ENCODE measurements around the gene CDO1.

Gene CDO1

GRCh38 chr5:115785381-115786065, 30.9 kb downstream of the CDO1 start:
- Histone ChIP-seq H3K4me1 (ENCODE audit: control insufficient read depth, insufficient read depth, low read length) (peaks cover 13% of the 10 kb centered on the region), H3K4me3 (ENCODE audit: low read length) (no peak overlapping the region), H3K27me3 (replicated peaks; ENCODE audit: control insufficient read depth, insufficient read depth, low read length) (no peaks in the 10 kb centered on the region), H3K36me3 (ENCODE audit: control insufficient read depth, insufficient read depth, low read length, severe bottlenecking) (no peaks in the 10 kb centered on the region), H3K9me3 (ENCODE audit: control insufficient read depth, low read length) (no peaks in the 10 kb centered on the region), H3K9ac (ENCODE audit: low read length) (no peak overlapping the region)
- no peak for DNase-seq (ENCODE audit: low read depth)

DNA sequence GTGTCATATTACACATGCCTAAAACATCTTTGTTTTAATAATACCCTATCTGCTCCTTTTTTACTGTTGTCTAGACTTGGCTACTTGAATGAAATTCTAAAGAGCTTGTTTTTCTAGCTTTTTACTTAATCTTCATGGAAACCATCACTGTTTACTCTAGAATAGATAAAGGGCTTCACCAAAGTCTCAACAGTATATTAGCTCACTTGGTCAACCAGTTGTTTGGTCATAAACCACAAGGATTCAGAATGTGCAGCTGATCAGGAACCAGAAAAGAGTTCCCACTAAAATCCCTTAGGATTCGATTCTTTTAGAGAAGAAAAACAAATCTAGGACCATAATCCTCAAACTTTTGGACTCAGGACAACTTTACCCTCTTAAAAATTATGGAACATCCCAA, 38.0 kb downstream of the CDO1 start:
- Histone ChIP-seq H3K4me1 (ENCODE audit: control insufficient read depth, insufficient read depth, low read length) (peaks cover 21% of the 10 kb centered on the region), H3K27me3 (replicated peaks; ENCODE audit: control insufficient read depth, insufficient read depth, low read length) (peaks cover 4% of the 10 kb centered on the region), H3K4me3 (ENCODE audit: low read length) (no peak overlapping the region), H3K36me3 (ENCODE audit: control insufficient read depth, insufficient read depth, low read length, severe bottlenecking) (no peaks in the 10 kb centered on the region), H3K9me3 (ENCODE audit: control insufficient read depth, low read length) (no peaks in the 10 kb centered on the region), H3K9ac (ENCODE audit: low read length) (no peak overlapping the region)
- peak; percentile 7 for DNase-seq (ENCODE audit: low read depth)

DNA sequence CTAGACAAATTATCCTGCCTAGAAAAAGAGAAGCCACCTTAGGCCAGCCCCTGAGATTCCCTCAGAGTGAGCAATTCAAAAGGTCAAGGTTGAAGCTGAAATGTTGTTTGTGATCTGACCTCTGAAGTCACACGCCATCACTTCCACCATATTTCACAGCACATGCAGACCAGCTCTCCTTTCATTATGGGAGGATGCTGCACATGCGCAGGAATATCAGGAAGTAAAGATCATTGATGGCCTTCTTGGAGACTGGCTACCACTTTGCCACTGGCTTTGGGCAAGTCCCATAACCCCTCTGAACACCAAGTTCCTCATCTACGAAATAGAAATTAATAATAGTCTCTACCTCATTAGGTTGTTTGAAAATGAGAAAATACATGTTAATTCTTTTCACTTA, 39.5 kb downstream of the CDO1 start:
- no peaks in the 10 kb centered on the region for H3K9me3 ChIP-seq (ENCODE audit: control insufficient read depth, low read length)
- DNase-seq (ENCODE audit: low read depth): no peak
- H3K4me1 ChIP-seq (ENCODE audit: control insufficient read depth, insufficient read depth, low read length): peaks cover 34% of the 10 kb centered on the region

DNA sequence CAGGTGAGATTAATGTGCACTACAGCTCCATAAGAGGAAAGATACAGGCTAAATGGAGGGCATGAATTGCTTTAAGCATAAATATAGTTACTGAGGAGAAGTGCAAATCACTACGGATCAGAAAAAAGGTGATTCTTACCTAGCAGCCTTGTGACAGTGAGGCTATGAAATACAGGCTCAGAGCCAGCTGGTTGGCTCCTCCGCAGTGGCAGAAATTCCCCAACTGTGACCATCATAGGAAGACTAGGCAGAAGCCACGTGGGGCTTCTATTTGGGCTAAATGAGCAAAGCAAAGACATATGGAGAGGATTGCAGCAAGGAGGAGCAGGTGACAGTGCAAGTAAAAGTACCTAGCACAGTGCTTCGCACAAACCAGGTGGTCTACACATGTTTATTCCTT, 40.5 kb downstream of the CDO1 start:
- H3K4me1 ChIP-seq (ENCODE audit: control insufficient read depth, insufficient read depth, low read length): peaks cover 38% of the 10 kb centered on the region
- no peak for DNase-seq (ENCODE audit: low read depth)
- no peak overlapping the region for H3K9ac ChIP-seq (ENCODE audit: low read length)
- H3K27me3 ChIP-seq (replicated peaks; ENCODE audit: control insufficient read depth, insufficient read depth, low read length): peaks cover 4% of the 10 kb centered on the region
- H3K36me3 ChIP-seq (ENCODE audit: control insufficient read depth, insufficient read depth, low read length, severe bottlenecking): no peaks in the 10 kb centered on the region
- no peak overlapping the region for H3K4me3 ChIP-seq (ENCODE audit: low read length)
- H3K9me3 ChIP-seq (ENCODE audit: control insufficient read depth, low read length): no peaks in the 10 kb centered on the region

More for the DNA sequence above, 39.5 kb downstream of the CDO1 start:
- Histone ChIP-seq H3K36me3 (ENCODE audit: control insufficient read depth, insufficient read depth, low read length, severe bottlenecking) (no peaks in the 10 kb centered on the region), H3K4me3 (ENCODE audit: low read length) (no peak overlapping the region), H3K27me3 (replicated peaks; ENCODE audit: control insufficient read depth, insufficient read depth, low read length) (peaks cover 4% of the 10 kb centered on the region), H3K9ac (ENCODE audit: low read length) (no peak overlapping the region)

DNA sequence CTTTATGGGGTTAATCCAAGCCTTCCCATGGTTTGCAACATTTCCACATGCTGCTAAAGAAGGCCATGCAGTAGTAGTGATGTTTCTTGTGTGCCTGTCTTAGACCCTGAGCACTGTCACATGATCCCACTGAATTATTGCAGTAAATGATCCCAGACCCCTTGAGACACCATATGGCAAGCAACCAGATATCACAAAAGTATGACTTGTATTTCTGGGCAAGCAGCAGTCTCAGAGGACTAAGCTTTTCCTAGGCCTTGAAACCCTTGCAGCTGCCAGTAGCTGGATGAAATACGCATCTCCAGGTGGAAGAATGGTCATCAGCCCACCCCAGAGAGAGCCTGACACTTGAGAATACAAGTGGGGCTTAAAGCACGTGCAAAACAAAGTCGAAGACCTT, 41.8 kb downstream of the CDO1 start:
- Histone ChIP-seq H3K4me3 (ENCODE audit: low read length) (no peak overlapping the region), H3K36me3 (ENCODE audit: control insufficient read depth, insufficient read depth, low read length, severe bottlenecking) (no peaks in the 10 kb centered on the region), H3K9me3 (ENCODE audit: control insufficient read depth, low read length) (no peaks in the 10 kb centered on the region), H3K4me1 (ENCODE audit: control insufficient read depth, insufficient read depth, low read length) (peaks cover 38% of the 10 kb centered on the region), H3K27me3 (replicated peaks; ENCODE audit: control insufficient read depth, insufficient read depth, low read length) (peaks cover 4% of the 10 kb centered on the region), H3K9ac (ENCODE audit: low read length) (no peak overlapping the region)
- DNase-seq (ENCODE audit: low read depth): peak; percentile 62

GRCh38 chr5:115772731-115773475, 43.6 kb downstream of the CDO1 start:
- Histone ChIP-seq H3K27me3 (replicated peaks; ENCODE audit: control insufficient read depth, insufficient read depth, low read length) (peaks cover 4% of the 10 kb centered on the region), H3K9ac (ENCODE audit: low read length) (no peak overlapping the region), H3K9me3 (ENCODE audit: control insufficient read depth, low read length) (no peaks in the 10 kb centered on the region), H3K36me3 (ENCODE audit: control insufficient read depth, insufficient read depth, low read length, severe bottlenecking) (no peaks in the 10 kb centered on the region), H3K4me3 (ENCODE audit: low read length) (no peak overlapping the region), H3K4me1 (ENCODE audit: control insufficient read depth, insufficient read depth, low read length) (peaks cover 38% of the 10 kb centered on the region)
- no peak for DNase-seq (ENCODE audit: low read depth)

- no peak for DNase-seq (ENCODE audit: low read depth)
- no peaks in the 10 kb centered on the region for H3K36me3 ChIP-seq (ENCODE audit: control insufficient read depth, insufficient read depth, low read length, severe bottlenecking)
- no peak overlapping the region for H3K9ac ChIP-seq (ENCODE audit: low read length)
- H3K4me3 ChIP-seq (ENCODE audit: low read length): no peak overlapping the region
- H3K9me3 ChIP-seq (ENCODE audit: control insufficient read depth, low read length): no peaks in the 10 kb centered on the region
- H3K4me1 ChIP-seq (ENCODE audit: control insufficient read depth, insufficient read depth, low read length): peaks cover 36% of the 10 kb centered on the region
- H3K27me3 ChIP-seq (replicated peaks; ENCODE audit: control insufficient read depth, insufficient read depth, low read length): no peaks in the 10 kb centered on the region
These were observed 46.0 kb downstream of the CDO1 start for GRCh38 chr5:115770466-115770865.

DNA sequence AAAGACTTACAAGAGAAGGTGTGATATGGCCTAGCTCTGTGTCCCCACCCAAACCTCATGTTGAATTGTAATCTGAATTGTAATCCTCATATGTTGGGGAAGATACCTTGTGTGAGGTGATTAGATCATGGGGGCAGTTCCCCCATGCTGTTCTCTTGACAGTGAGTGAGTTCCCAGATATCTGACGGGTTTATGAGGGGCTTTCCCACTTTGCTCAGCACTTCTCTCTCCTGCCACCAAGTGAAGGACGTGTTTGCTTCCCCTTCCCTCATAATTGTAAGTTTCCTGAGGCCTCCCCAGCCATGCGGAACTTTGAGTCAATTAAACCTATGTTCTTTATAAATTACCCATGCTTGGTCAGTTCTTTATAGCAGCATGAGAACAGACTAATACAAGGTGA, 49.0 kb downstream of the CDO1 start:
- H3K4me1 ChIP-seq (ENCODE audit: control insufficient read depth, insufficient read depth, low read length): peaks cover 8% of the 10 kb centered on the region
- no peaks in the 10 kb centered on the region for H3K36me3 ChIP-seq (ENCODE audit: control insufficient read depth, insufficient read depth, low read length, severe bottlenecking)
- DNase-seq (ENCODE audit: low read depth): no peak
- no peak overlapping the region for H3K4me3 ChIP-seq (ENCODE audit: low read length)
- no peak overlapping the region for H3K9ac ChIP-seq (ENCODE audit: low read length)
- H3K27me3 ChIP-seq (replicated peaks; ENCODE audit: control insufficient read depth, insufficient read depth, low read length): no peaks in the 10 kb centered on the region
- no peaks in the 10 kb centered on the region for H3K9me3 ChIP-seq (ENCODE audit: control insufficient read depth, low read length)

DNA sequence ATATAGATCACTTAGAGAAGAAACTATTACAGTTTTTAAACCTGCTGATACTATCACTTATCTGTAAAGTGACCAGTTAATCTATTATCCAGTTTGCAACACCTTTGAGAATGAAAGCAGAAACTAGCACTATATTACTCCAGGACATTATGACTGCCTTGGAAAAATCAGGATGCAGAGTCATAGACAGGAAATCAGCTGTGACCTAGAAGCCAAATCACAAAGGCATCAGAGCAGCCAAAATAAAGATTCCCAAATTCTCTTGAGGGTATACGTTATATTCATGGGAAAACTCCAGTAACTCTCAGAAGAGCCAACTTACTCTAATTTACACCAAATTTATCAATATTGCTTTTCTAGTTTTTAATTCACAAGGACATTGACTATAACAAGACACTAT, 49.9 kb downstream of the CDO1 start:
- Histone ChIP-seq H3K9me3 (ENCODE audit: control insufficient read depth, low read length) (no peaks in the 10 kb centered on the region), H3K27me3 (replicated peaks; ENCODE audit: control insufficient read depth, insufficient read depth, low read length) (no peaks in the 10 kb centered on the region), H3K9ac (ENCODE audit: low read length) (no peak overlapping the region), H3K36me3 (ENCODE audit: control insufficient read depth, insufficient read depth, low read length, severe bottlenecking) (no peaks in the 10 kb centered on the region), H3K4me1 (ENCODE audit: control insufficient read depth, insufficient read depth, low read length) (peaks cover under 1% of the 10 kb centered on the region), H3K4me3 (ENCODE audit: low read length) (no peak overlapping the region)
- DNase-seq (ENCODE audit: low read depth): no peak

GRCh38 chr5:115758356-115758755, 58.1 kb downstream of the CDO1 start:
- H3K4me1 ChIP-seq (ENCODE audit: control insufficient read depth, insufficient read depth, low read length): no peaks in the 10 kb centered on the region
- no peak overlapping the region for H3K9ac ChIP-seq (ENCODE audit: low read length)
- H3K27me3 ChIP-seq (replicated peaks; ENCODE audit: control insufficient read depth, insufficient read depth, low read length): no peaks in the 10 kb centered on the region
- no peaks in the 10 kb centered on the region for H3K9me3 ChIP-seq (ENCODE audit: control insufficient read depth, low read length)
- H3K36me3 ChIP-seq (ENCODE audit: control insufficient read depth, insufficient read depth, low read length, severe bottlenecking): no peaks in the 10 kb centered on the region
- no peak overlapping the region for H3K4me3 ChIP-seq (ENCODE audit: low read length)
- no peak for DNase-seq (ENCODE audit: low read depth)

DNA sequence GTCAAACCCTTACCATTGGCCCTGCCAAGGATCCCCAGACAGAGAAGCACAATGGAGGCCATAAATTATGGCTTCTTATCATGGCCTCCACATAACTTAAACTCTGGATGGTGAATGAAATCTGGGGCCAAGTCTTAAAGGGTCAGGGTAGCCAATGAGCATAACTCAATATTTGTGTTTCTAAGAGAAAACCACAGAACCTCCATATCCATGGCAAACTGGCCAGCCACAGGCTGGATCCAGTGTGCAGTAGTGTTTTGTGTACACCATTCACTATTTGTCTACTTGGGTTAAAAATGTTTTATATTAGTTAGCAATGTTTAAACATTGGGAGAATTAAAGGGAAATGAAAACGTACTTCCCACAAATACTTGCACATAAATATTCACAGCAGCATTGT, 60.8 kb downstream of the CDO1 start:
- no peak for DNase-seq (ENCODE audit: low read depth)
- Histone ChIP-seq H3K4me1 (ENCODE audit: control insufficient read depth, insufficient read depth, low read length) (peaks cover 8% of the 10 kb centered on the region), H3K27me3 (replicated peaks; ENCODE audit: control insufficient read depth, insufficient read depth, low read length) (peaks cover 5% of the 10 kb centered on the region), H3K4me3 (ENCODE audit: low read length) (no peak overlapping the region), H3K9ac (ENCODE audit: low read length) (no peak overlapping the region), H3K9me3 (ENCODE audit: control insufficient read depth, low read length) (no peaks in the 10 kb centered on the region), H3K36me3 (ENCODE audit: control insufficient read depth, insufficient read depth, low read length, severe bottlenecking) (no peaks in the 10 kb centered on the region)
